B cell (primary cell): Measurements from ENCODE around the gene AIG1. TPM values are rescaled to one million over a fixed set of nuclear protein-coding genes. Genes with fewer than 3 reads are reported as not detected.

Experiments
- ATAC-seq: fragments of 200-7000 bp; cut with Tn5 transposase; one replicate; pipeline ENCODE4 v1.10.0; 2021; ENCODE audit warnings: low read depth, mild to moderate bottlenecking, moderate number of reproducible peaks, moderate library complexity
- CTCF ChIA-PET: fragments of 350-600 bp; sonication (Branson Sonifier 250); formaldehyde crosslinking; loops from one replicate; lab custom pipeline; 2021; ENCODE audit warnings: antibody characterized with exemption, inconsistent platforms; lab: Charles Lee
- POLR2A ChIA-PET: fragments of 350-600 bp; sonication (Branson Sonifier 250); formaldehyde crosslinking; loops from one replicate; lab custom pipeline; 2021; ENCODE audit warnings: antibody characterized with exemption; lab: Charles Lee
- DNase-seq: peaks from one replicate; pipeline ENCODE4 v3.0.0; 2013
- H2AFZ ChIP-seq: 2 replicates; pipeline ENCODE4 v1.6.1; 2012; ENCODE audit warnings: mild to moderate bottlenecking, low read depth, low read length; ENCODE audit not compliant: insufficient read depth, poor library complexity, severe bottlenecking
- H3K27ac ChIP-seq, 2 donors: 1 replicate in 1 of 2; 2 replicates in 1 of 2; pipeline ENCODE4 v1.5.1; 2012 to 2013; ENCODE audit warnings: low read length in 2 of 2, mild to moderate bottlenecking in 2 of 2, moderate library complexity in 1 of 2
- H3K27me3 ChIP-seq, 4 experiments: fragments of 200-600 bp in 1 of 4; sonication (generic) in 1 of 4; replicated peaks in 1 of 4; 1 replicate in 2 of 4; 2 replicates in 2 of 4; pipeline versions ENCODE4 v1.6.1 to v1.7.0; 2013 to 2016; ENCODE audit warnings: low read length in 3 of 4, mild to moderate bottlenecking in 2 of 4, mixed read lengths in 1 of 4, moderate library complexity in 1 of 4; ENCODE audit not compliant: insufficient read depth in 4 of 4, control insufficient read depth in 3 of 4; ENCODE audit errors: control extremely low read depth in 1 of 4
- H3K36me3 ChIP-seq, 2 experiments: replicated peaks in 1 of 2; 1 replicate in 1 of 2; 2 replicates in 1 of 2; pipeline versions ENCODE4 v1.6.1 to v1.7.1; 2013; ENCODE audit warnings: low read length in 1 of 2; ENCODE audit not compliant: insufficient read depth in 2 of 2, control insufficient read depth in 1 of 2; ENCODE audit errors: control extremely low read depth in 1 of 2, extremely low read depth in 1 of 2
- H3K4me1 ChIP-seq, 2 donors: fragments of 200-600 bp in 1 of 2; sonication (generic) in 1 of 2; 1 replicate in 1 of 2; 2 replicates in 1 of 2; pipeline versions ENCODE4 v1.5.1 to v1.6.1; 2013 to 2017; ENCODE audit warnings: low read length in 2 of 2; ENCODE audit not compliant: control insufficient read depth in 2 of 2, insufficient read depth in 2 of 2
- H3K4me2 ChIP-seq: replicated peaks from 2 replicates; pipeline ENCODE3; 2012; ENCODE audit warnings: mild to moderate bottlenecking, low read depth, low read length; ENCODE audit not compliant: poor library complexity, severe bottlenecking
- H3K4me3 ChIP-seq, 5 experiments: fragments of 200-600 bp in 1 of 5; sonication (generic) in 1 of 5; 1 replicate in 3 of 5; 2 replicates in 2 of 5; pipeline versions ENCODE4 v1.5.1 to v1.7.0; 2011 to 2016; ENCODE audit warnings: low read length in 4 of 5, mild to moderate bottlenecking in 4 of 5, low read depth in 2 of 5, control low read depth in 1 of 5, moderate library complexity in 1 of 5; ENCODE audit not compliant: insufficient read depth in 1 of 5; ENCODE audit errors: control extremely low read depth in 1 of 5, extremely low read depth in 1 of 5
- H3K79me2 ChIP-seq: fragments of 200-600 bp; sonication (generic); one replicate; pipeline ENCODE4 v1.6.0; 2016; ENCODE audit warnings: low read length; ENCODE audit not compliant: control insufficient read depth, insufficient read depth
- H3K9ac ChIP-seq: fragments of 200-600 bp; sonication (generic); 2 replicates; pipeline ENCODE4 v1.6.1; 2017; ENCODE audit warnings: mild to moderate bottlenecking, low read length, moderate library complexity
- H3K9me3 ChIP-seq, 3 donors: one replicate each; pipeline versions ENCODE4 v1.6.1 to v1.7.1; 2013; ENCODE audit warnings: low read length in 2 of 3; ENCODE audit not compliant: control insufficient read depth in 2 of 3, insufficient read depth in 1 of 3; ENCODE audit errors: control extremely low read depth in 1 of 3
- H4K20me1 ChIP-seq: 2 replicates; pipeline ENCODE4 v1.6.0; 2012; ENCODE audit warnings: mild to moderate bottlenecking, low read length; ENCODE audit not compliant: insufficient read depth, control insufficient read depth, poor library complexity, severe bottlenecking
- H3K27ac Mint-ChIP-seq: one replicate; pipeline ENCODE4 v1.8.0; 2021; ENCODE audit warnings: mixed read lengths
- H3K27me3 Mint-ChIP-seq: one replicate; pipeline ENCODE4 v1.8.0; 2021; ENCODE audit warnings: mixed read lengths
- H3K4me1 Mint-ChIP-seq: one replicate; pipeline ENCODE4 v1.8.0; 2021; ENCODE audit warnings: mixed read lengths
- H3K4me3 Mint-ChIP-seq: one replicate; pipeline ENCODE4 v1.8.0; 2021; ENCODE audit warnings: mixed read lengths
- H3K9me3 Mint-ChIP-seq: one replicate; pipeline ENCODE4 v1.8.0; 2022; ENCODE audit warnings: mixed read lengths; ENCODE audit not compliant: insufficient read depth
- EZH2 ChIP-seq: IDR thresholded peaks from 2 replicates; pipeline ENCODE4 v1.6.1; 2012; ENCODE audit warnings: borderline replicate concordance, low read depth, mild to moderate bottlenecking, moderate library complexity, low read length; ENCODE audit not compliant: insufficient read depth, poor library complexity, severe bottlenecking
- WGBS: methylation state at CpG from one replicate; pipeline ENCODE4 v1.1.5; 2013; ENCODE audit warnings: missing lambda C conversion rate; ENCODE audit not compliant: insufficient coverage; 5-methylcytosine and 5-hydroxymethylcytosine counted together
- intact Hi-C: fragments of 100-400 bp; cut with micrococcal nuclease; formaldehyde crosslinking; loops from one replicate; pipeline ENCODE4 v1.10.0; 2022
- polyA plus RNA-seq: library from polyadenylated mRNA; depleted of rRNA; stranded (reverse); fragments of >200 nt; gene quantifications from 2 replicates; pipeline ENCODE4 v1.2.3, GENCODE V29; 2012
- total RNA-seq, 2 donors: library from RNA; stranded (reverse); fragments of 120-200 nt in 1 of 2; gene quantifications; 1 replicate in 1 of 2; 2 replicates in 1 of 2; pipeline versions ENCODE4 v1.2.3 to v1.2.4, GENCODE V29; 2013 to 2022
- TF ChIP-seq, protein P1 (sequence below): fragments of 200-600 bp; IDR thresholded peaks from one replicate; pipeline ENCODE4 v1.8.0; 2022; ENCODE audit warnings: antibody characterized with exemption, mild to moderate bottlenecking

Gene AIG1
- total and polyA plus RNA-seq, 2 donors (not counting 1 experiment from before 2014, with no cell fraction given), result 7.0 to 9.0 TPM

DNA sequence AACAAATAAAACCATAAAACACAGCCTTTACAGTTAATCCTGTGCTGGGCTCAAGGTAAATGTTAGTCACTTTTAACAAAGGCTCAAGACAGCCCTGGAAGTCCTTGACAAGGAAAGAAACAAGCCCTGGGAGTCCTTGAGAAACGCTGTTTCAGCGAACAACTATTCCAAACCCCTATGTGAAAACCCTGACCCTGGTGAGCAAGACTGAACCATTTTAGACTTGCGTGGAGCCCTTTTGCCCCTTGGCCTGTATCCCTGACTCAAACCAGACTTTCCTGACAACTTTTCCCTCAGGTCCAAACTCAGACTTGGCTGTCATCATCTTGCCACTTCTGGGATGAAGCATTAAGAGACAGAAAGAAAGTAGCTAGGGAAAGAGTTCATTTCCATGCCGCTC, 180.4 kb downstream of the AIG1 start:
- Histone ChIP-seq H3K4me1 (no peaks in the 10 kb centered on the region), H4K20me1 (no peaks in the 10 kb centered on the region), H3K79me2 (no peaks in the 10 kb centered on the region), H3K27me3 (no peaks in the 10 kb centered on the region), H3K4me3 (no peak overlapping the region), H3K36me3 (no peaks in the 10 kb centered on the region), H3K9ac (no peak overlapping the region), H3K4me2 (no peak overlapping the region), H2AFZ (no peak overlapping the region), H3K27ac (no peak overlapping the region), H3K9me3 (peaks cover 0 to 2% (median 0%) of the 10 kb centered on the region in 3 donors)
- Mint-ChIP-seq H3K4me1 (no peaks in the 10 kb centered on the region), H3K9me3 (no peaks in the 10 kb centered on the region), H3K27ac (no peak overlapping the region), H3K27me3 (no peaks in the 10 kb centered on the region), H3K4me3 (no peak overlapping the region)
- ATAC-seq (no peak), DNase-seq (no peak)
- ChIA-PET POLR2A (no interaction called here), CTCF (no interaction called here)
- TF ChIP-seq EZH2, result no peak
- TF ChIP-seq, protein P1, sequence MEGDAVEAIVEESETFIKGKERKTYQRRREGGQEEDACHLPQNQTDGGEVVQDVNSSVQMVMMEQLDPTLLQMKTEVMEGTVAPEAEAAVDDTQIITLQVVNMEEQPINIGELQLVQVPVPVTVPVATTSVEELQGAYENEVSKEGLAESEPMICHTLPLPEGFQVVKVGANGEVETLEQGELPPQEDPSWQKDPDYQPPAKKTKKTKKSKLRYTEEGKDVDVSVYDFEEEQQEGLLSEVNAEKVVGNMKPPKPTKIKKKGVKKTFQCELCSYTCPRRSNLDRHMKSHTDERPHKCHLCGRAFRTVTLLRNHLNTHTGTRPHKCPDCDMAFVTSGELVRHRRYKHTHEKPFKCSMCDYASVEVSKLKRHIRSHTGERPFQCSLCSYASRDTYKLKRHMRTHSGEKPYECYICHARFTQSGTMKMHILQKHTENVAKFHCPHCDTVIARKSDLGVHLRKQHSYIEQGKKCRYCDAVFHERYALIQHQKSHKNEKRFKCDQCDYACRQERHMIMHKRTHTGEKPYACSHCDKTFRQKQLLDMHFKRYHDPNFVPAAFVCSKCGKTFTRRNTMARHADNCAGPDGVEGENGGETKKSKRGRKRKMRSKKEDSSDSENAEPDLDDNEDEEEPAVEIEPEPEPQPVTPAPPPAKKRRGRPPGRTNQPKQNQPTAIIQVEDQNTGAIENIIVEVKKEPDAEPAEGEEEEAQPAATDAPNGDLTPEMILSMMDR, result no peak
- 96% methylated on average over 3 of the region's 4 CpGs for WGBS
- intact Hi-C loops, result no loop called here

DNA sequence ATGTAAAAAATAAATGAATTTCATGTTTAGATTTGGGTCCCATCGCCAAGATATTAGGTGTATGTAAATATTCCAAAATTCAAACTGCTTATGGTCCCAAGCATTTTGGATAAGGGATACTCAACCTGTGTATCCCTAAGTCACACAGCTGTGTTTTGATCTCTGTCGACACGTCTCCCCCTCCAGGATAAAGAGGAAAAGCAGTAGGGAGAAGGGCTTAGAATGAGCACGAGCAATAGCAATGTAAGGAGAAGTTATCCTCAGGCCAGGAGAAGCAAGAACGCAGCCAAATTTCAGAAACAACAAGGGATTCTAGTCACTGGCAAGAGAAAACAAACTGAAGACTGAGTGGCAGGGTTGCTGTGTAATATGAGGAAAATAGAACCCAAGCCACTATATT, 181.2 kb downstream of the AIG1 start:
- H3K9me3 ChIP-seq, result peaks cover 0 to 2% (median 0%) of the 10 kb centered on the region in 3 donors
- H3K27me3 ChIP-seq, result no peaks in the 10 kb centered on the region
- POLR2A ChIA-PET, result no interaction called here
- ATAC-seq (no peak), DNase-seq (no peak)
- H3K4me3 Mint-ChIP-seq, result no peak overlapping the region
- TF ChIP-seq EZH2, result no peak
- TF ChIP-seq, protein P1, result no peak
- H3K79me2 ChIP-seq, result no peaks in the 10 kb centered on the region
- no peaks in the 10 kb centered on the region for H3K36me3 ChIP-seq
- H3K9ac ChIP-seq, result no peak overlapping the region
- H3K9me3 Mint-ChIP-seq, result no peaks in the 10 kb centered on the region
- H3K27ac ChIP-seq, result no peak overlapping the region
- 100% methylated on average over 2 of the region's 5 CpGs for WGBS
- intact Hi-C loops, result no loop called here
- H3K4me1 ChIP-seq, result no peaks in the 10 kb centered on the region
- no peak overlapping the region for H3K27ac Mint-ChIP-seq
- H2AFZ ChIP-seq, result no peak overlapping the region
- no peaks in the 10 kb centered on the region for H3K4me1 Mint-ChIP-seq
- no peaks in the 10 kb centered on the region for H3K27me3 Mint-ChIP-seq
- H4K20me1 ChIP-seq, result no peaks in the 10 kb centered on the region
- H3K4me2 ChIP-seq, result no peak overlapping the region
- CTCF ChIA-PET, result no interaction called here
- H3K4me3 ChIP-seq, result no peak overlapping the region
